Tibial nerve (tissue), 4 donors: Measurements from ENCODE around the gene ABL2.

Experiments
- CTCF ChIP-seq, 5 experiments: fragments of 200-600 bp in 3 of 5; fragments of 450-650 bp in 2 of 5; sonication (generic) in 3 of 5; IDR thresholded peaks; one replicate each; pipeline ENCODE4 v1.5.1; 2016 to 2019; ENCODE audit warnings: antibody characterized with exemption in 5 of 5, mild to moderate bottlenecking in 3 of 5, moderate library complexity in 2 of 5
- EP300 ChIP-seq, 2 donors: sonication (generic); formaldehyde crosslinking; IDR thresholded peaks; one replicate each; pipeline ENCODE4 v1.6.1; 2017; ENCODE audit warnings: antibody characterized with exemption in 2 of 2, mild to moderate bottlenecking in 1 of 2
- POLR2A ChIP-seq, 2 donors: fragments of 450-650 bp; IDR thresholded peaks; one replicate each; pipeline ENCODE4 v1.6.1; 2017; ENCODE audit warnings: antibody characterized with exemption in 2 of 2, mild to moderate bottlenecking in 2 of 2, moderate library complexity in 2 of 2

DNA sequence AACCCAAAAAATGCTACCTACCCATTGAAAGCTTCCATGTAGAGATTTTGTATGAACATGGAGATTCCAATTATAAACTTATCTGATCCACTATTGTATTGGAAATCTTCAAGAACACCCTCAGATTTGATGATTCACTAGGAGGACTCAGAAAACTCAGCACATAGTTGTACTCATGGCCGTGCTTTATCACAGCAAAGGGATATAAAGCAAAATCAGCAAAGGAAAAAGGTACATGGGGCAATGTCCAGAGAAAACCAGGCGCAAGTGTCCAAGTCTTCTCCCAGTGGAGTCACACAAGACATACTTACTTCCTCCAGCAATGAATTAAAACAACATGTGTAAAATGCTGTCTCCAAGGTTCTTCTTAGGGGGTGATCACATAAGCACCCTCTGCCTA is 28.9 kb downstream of the ABL2 start:
- no peak for TF ChIP-seq EP300 (IDR thresholded peaks at IDR 0.05)
- TF ChIP-seq CTCF (IDR thresholded peaks at IDR 0.05): no peak
- TF ChIP-seq POLR2A (IDR thresholded peaks at IDR 0.05): no peak
